SJSA1 (cell line): ENCODE measurements around the gene BTBD10. TPM values are rescaled to one million over a fixed set of nuclear protein-coding genes. Genes with fewer than 3 reads are reported as not detected.
A peak's percentile ranks its signal among the peaks of the same experiment; 100 is the strongest.
"Not testable (repeated sequence)": the region's sequence is repeated elsewhere in the genome, so short reads cannot be mapped to it uniquely, and the experiment has no call there.

Experiments
- DNase-seq, 2 experiments: peaks; one replicate each; pipeline ENCODE4 v3.0.0-alpha.2; 2015 to 2020; ENCODE audit warnings: low spot score in 2 of 2, low read depth in 1 of 2
- H3K27ac ChIP-seq: fragments of 250-450 bp; sonication (Bioruptor Pico); 2 replicates; pipeline ENCODE4 v1.5.1; 2020; ENCODE audit warnings: mild to moderate bottlenecking, moderate library complexity
- H3K27me3 ChIP-seq: fragments of 250-450 bp; sonication (Bioruptor Pico); replicated peaks from 2 replicates; pipeline ENCODE4 v1.5.1; 2020; ENCODE audit warnings: mild to moderate bottlenecking, moderate library complexity
- H3K36me3 ChIP-seq: fragments of 250-450 bp; sonication (Bioruptor Pico); 2 replicates; pipeline ENCODE4 v1.5.1; 2020; ENCODE audit warnings: mild to moderate bottlenecking
- H3K4me1 ChIP-seq: fragments of 250-450 bp; sonication (Bioruptor Pico); replicated peaks from 2 replicates; pipeline ENCODE4 v1.6.1; 2021; ENCODE audit warnings: mild to moderate bottlenecking
- H3K4me3 ChIP-seq: fragments of 250-450 bp; sonication (Bioruptor Pico); 2 replicates; pipeline ENCODE4 v1.5.1; 2020; ENCODE audit warnings: mild to moderate bottlenecking
- H3K9me3 ChIP-seq: fragments of 250-450 bp; sonication (Bioruptor Pico); replicated peaks from 2 replicates; pipeline ENCODE4 v1.5.1; 2020; ENCODE audit warnings: mild to moderate bottlenecking
- total RNA-seq: library from RNA; depleted of rRNA; stranded (reverse); fragments of >200 nt; shearing (Covaris generic); gene quantifications from 2 replicates; pipeline ENCODE4 v1.2.3, GENCODE V29; 2014

The BTBD10 gene
- total RNA-seq, 1 experiment from 2014 or later = 98.6 TPM

- H3K27me3 ChIP-seq = no peaks in the 10 kb centered on the region
- H3K27ac ChIP-seq = peak overlapping the region; percentile 87
- H3K4me1 ChIP-seq = peaks cover 14% of the 10 kb centered on the region
- H3K9me3 ChIP-seq = no peaks in the 10 kb centered on the region
- H3K36me3 ChIP-seq = peaks cover 8% of the 10 kb centered on the region
- DNase-seq = no peak
- peak overlapping the region; percentile 70 for H3K4me3 ChIP-seq
These were observed 813 bp upstream of the BTBD10 start for GRCh38 chr11:13463779-13464290.

- Histone ChIP-seq H3K27me3 (no peaks in the 10 kb centered on the region), H3K9me3 (no peaks in the 10 kb centered on the region), H3K27ac (peak overlapping the region; percentile 87), H3K4me3 (peak overlapping the region; percentile 70), H3K4me1 (peaks cover 14% of the 10 kb centered on the region), H3K36me3 (peaks cover 8% of the 10 kb centered on the region)
- peak; percentile 74 to 82 for DNase-seq
These were observed 616 bp downstream of the BTBD10 start for GRCh38 chr11:13462311-13462900.

DNA sequence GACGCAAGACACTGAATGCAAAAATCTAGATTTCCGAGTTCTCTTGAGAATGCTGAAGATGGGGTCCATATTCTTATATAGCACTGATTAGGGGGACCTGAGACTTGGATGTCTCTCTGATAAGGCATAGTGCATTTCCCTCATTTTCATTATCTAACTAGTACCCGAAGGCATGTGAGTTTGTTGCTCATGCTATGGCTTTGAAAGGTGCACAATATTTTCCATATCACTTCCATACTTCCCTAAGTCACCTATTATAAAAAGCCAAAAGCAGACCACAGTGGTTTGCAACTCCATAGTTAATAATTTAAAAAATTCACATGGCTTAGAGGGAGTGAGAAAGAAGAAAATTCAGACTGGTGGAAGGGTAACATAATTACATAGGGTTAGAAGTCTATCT lies 1.7 kb downstream of the BTBD10 start:
- no peak overlapping the region for H3K27ac ChIP-seq
- peaks cover 14% of the 10 kb centered on the region for H3K4me1 ChIP-seq
- no peak overlapping the region for H3K4me3 ChIP-seq
- no peak for DNase-seq
- H3K27me3 ChIP-seq = no peaks in the 10 kb centered on the region
- no peaks in the 10 kb centered on the region for H3K9me3 ChIP-seq
- H3K36me3 ChIP-seq = peaks cover 8% of the 10 kb centered on the region

GRCh38 chr11:13450832-13451397 lies 12.1 kb downstream of the BTBD10 start:
- H3K4me1 ChIP-seq = peaks cover 4% of the 10 kb centered on the region; the same call in 1 of the 2 replicates
- H3K36me3 ChIP-seq = no peaks in the 10 kb centered on the region
- no peaks in the 10 kb centered on the region for H3K27me3 ChIP-seq
- no peak overlapping the region for H3K27ac ChIP-seq
- no peaks in the 10 kb centered on the region for H3K9me3 ChIP-seq
- DNase-seq = no peak
- no peak overlapping the region for H3K4me3 ChIP-seq

GRCh38 chr11:13449522-13449921 lies 13.5 kb downstream of the BTBD10 start:
- H3K27me3 ChIP-seq = no peaks in the 10 kb centered on the region
- no peak for DNase-seq
- no peak overlapping the region for H3K4me3 ChIP-seq
- no peak overlapping the region for H3K27ac ChIP-seq
- no peaks in the 10 kb centered on the region for H3K36me3 ChIP-seq
- no peaks in the 10 kb centered on the region for H3K9me3 ChIP-seq
- peaks cover 5% of the 10 kb centered on the region; the same call in 1 of the 2 replicates for H3K4me1 ChIP-seq

DNA sequence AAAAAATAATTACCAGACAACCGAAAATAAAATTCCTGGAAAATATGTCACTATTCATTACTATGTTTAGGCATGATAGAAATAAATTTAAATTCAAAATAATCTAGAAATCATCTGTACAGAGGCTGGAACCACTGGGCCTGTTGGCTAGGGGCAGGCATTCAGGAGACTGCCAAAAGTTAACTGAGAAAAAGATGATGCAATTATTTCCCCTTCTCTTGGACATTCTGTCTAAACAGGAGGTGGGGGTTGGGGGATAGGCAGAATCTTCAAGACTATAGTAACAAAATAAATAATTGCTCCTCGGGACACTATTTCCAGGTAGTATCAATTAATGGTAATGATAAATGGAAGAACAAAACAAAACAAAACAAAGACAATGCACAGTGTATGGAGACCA lies 14.1 kb downstream of the BTBD10 start:
- Histone ChIP-seq H3K27me3 (no peaks in the 10 kb centered on the region), H3K4me1 (peaks cover 5% of the 10 kb centered on the region; the same call in 1 of the 2 replicates), H3K36me3 (no peaks in the 10 kb centered on the region), H3K4me3 (no peak overlapping the region), H3K9me3 (no peaks in the 10 kb centered on the region), H3K27ac (no peak overlapping the region)
- DNase-seq = no peak

GRCh38 chr11:13446444-13446843 lies 16.6 kb downstream of the BTBD10 start:
- DNase-seq = peak in 1 of 2 experiments; percentile 34
- Histone ChIP-seq H3K4me1 (peaks cover 5% of the 10 kb centered on the region; the same call in 1 of the 2 replicates), H3K9me3 (no peaks in the 10 kb centered on the region), H3K4me3 (no peak overlapping the region), H3K27ac (peak overlapping the region; percentile 19; the same call in 1 of the 2 replicates), H3K36me3 (no peaks in the 10 kb centered on the region), H3K27me3 (no peaks in the 10 kb centered on the region)

DNA sequence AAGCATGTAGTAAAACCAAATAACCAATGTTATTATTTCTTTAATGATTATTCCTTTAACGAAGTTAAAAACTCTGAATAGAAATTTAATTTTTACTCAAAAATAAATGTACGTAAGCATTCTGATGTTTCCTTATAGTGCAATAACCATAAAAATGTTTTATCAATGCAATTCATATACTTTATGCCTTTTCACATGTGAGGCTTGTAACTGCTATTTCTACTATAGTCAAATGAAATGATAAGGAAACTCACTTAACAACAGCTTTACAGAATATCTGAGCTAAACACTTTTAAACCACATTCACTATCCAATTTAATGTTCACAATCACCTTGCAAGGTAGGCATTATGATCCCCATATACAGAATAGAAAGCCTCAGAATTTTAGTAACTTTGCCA lies 17.4 kb downstream of the BTBD10 start:
- peaks cover 6% of the 10 kb centered on the region for H3K4me1 ChIP-seq
- no peak overlapping the region for H3K4me3 ChIP-seq
- H3K36me3 ChIP-seq = no peaks in the 10 kb centered on the region
- no peaks in the 10 kb centered on the region for H3K9me3 ChIP-seq
- no peaks in the 10 kb centered on the region for H3K27me3 ChIP-seq
- no peak for DNase-seq
- H3K27ac ChIP-seq = no peak overlapping the region

DNA sequence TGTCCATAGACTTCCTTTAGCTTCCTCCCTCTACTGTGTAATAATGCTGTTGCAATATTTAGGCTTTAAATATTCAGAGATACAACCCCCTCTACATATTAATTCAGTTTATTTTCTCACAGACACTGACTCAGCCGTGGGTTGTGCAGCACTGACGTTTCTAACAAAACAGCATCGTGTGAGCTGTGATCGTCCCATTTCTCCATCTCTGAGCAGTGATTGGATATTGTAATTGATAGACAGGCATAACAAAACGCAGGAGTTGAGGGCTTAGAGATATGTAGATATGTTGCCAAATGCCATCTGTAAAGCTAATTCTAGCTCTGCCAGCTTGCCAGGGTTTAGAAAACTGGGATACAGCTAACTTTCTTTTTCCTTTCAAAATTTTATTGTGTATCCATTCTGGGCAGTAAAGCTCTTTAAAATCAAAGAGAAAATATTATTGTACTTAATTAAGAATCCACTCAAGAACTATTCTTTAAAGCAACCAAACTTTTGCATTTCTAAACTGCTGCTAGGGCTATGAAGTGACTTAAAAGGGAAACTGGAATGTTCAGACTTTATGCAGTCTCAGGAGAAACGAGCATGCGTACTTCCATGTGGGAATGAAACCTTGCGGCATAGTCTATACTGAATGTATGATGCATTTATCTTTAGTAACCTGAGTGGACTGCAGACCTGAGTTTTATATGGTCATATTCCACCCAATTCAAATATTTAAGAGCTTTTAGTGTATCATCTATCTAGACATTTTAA lies 22.7 kb downstream of the BTBD10 start:
- peak overlapping the region; percentile 7; the same call in 1 of the 2 replicates for H3K27ac ChIP-seq
- peaks cover 9% of the 10 kb centered on the region for H3K4me1 ChIP-seq
- no peaks in the 10 kb centered on the region for H3K36me3 ChIP-seq
- no peaks in the 10 kb centered on the region for H3K27me3 ChIP-seq
- H3K9me3 ChIP-seq = no peaks in the 10 kb centered on the region
- peak overlapping the region; percentile 16 for H3K4me3 ChIP-seq
- peak; percentile 60 to 72 for DNase-seq

GRCh38 chr11:13438291-13438690 lies 24.7 kb downstream of the BTBD10 start:
- H3K27me3 ChIP-seq = no peaks in the 10 kb centered on the region
- H3K9me3 ChIP-seq = no peaks in the 10 kb centered on the region
- peaks cover 14% of the 10 kb centered on the region for H3K4me1 ChIP-seq
- H3K27ac ChIP-seq = no peak overlapping the region
- no peaks in the 10 kb centered on the region for H3K36me3 ChIP-seq
- no peak overlapping the region for H3K4me3 ChIP-seq
- no peak for DNase-seq

DNA sequence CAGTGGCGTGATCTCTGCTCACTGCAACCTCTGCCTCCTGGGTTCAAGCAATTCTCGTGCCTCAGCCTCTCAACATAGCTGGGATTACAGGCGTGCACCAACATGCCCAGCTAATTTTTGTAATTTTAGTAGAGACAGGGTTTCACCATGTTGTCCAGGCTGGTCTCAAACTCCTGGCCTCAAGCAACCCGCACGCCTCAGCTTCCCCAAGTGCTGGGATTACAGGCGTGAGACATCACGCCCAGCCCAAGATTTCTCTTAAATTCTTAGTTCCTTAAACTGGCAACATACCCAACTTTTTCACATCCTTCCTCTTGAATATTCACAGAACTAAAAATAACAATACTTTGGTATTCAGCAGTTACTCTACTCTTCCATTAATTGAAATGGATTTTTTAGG lies 26.2 kb downstream of the BTBD10 start:
- not testable (repeated sequence) for H3K4me3 ChIP-seq, H3K27ac ChIP-seq, H3K9me3 ChIP-seq, H3K27me3 ChIP-seq, DNase-seq, H3K36me3 ChIP-seq
- H3K4me1 ChIP-seq = peaks cover 14% of the 10 kb centered on the region

- Histone ChIP-seq H3K27ac (no peak overlapping the region), H3K27me3 (no peaks in the 10 kb centered on the region), H3K4me3 (no peak overlapping the region), H3K36me3 (no peaks in the 10 kb centered on the region), H3K4me1 (peaks cover 5% of the 10 kb centered on the region), H3K9me3 (no peaks in the 10 kb centered on the region)
- no peak for DNase-seq
These were observed 28.5 kb downstream of the BTBD10 start for GRCh38 chr11:13434247-13435205.

DNA sequence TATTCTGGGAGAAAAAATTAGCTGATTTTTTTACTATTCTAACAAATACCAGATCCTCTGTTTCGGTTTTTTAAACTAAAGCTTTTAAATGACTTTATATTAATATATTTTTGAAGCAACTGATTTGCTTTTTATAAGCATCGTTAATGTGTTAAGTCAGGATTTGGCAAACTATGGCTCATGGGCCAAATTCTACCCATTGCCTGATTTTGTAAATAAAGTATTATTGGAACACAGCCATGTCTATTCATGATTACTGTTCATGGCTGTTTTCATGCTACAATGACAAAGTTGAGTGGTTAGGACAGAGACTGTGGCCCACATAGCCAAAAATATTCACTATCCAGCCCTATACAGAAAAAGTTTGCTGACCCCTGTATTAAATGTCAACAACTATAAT lies 29.6 kb downstream of the BTBD10 start:
- Histone ChIP-seq H3K27me3 (no peaks in the 10 kb centered on the region), H3K27ac (no peak overlapping the region), H3K4me3 (no peak overlapping the region), H3K4me1 (peaks cover 5% of the 10 kb centered on the region), H3K36me3 (no peaks in the 10 kb centered on the region), H3K9me3 (no peaks in the 10 kb centered on the region)
- DNase-seq = no peak
